Measurements from ENCODE around the gene NNT. TPM values are rescaled to one million over a fixed set of nuclear protein-coding genes. Genes with fewer than 3 reads are reported as not detected.

Gene NNT
- total and polyA plus RNA-seq, 10 of the 15 experiments (the other 5 are each of a cell fraction or from before 2014, with no cell fraction given), result 20.8 to 73.1 (median 51.9) TPM

GRCh38 chr5:43627028-43627427 is 24.0 kb downstream of the NNT start (continued):
- TF ChIP-seq EED (IDR thresholded peaks at IDR 0.05; ENCODE audit: low read depth), result no peak

- Histone ChIP-seq H3K27me3 (replicated peaks in 1 of 2; ENCODE audit: control insufficient read depth in 2 of 2, insufficient read depth in 2 of 2, low read length in 1 of 2) (no peaks in the 10 kb centered on the region), H4K20me1 (ENCODE audit: control insufficient read depth, insufficient read depth) (no peaks in the 10 kb centered on the region), H3K4me1 (ENCODE audit: control insufficient read depth, insufficient read depth, low read length) (no peaks in the 10 kb centered on the region), H3K27ac (ENCODE audit: control insufficient read depth, insufficient read depth) (no peak overlapping the region), H3K79me2 (ENCODE audit: control insufficient read depth, insufficient read depth, low read length) (no peaks in the 10 kb centered on the region), H3K4me2 (ENCODE audit: control insufficient read depth, insufficient read depth) (no peak overlapping the region), H2AFZ (ENCODE audit: control insufficient read depth, low read depth, low read length) (no peak overlapping the region), H3K36me3 (ENCODE audit: control insufficient read depth in 2 of 2, insufficient read depth in 2 of 2, low read length in 1 of 2) (peaks cover 4 to 19% of the 10 kb centered on the region in 2 experiments), H3K4me3 (no peak overlapping the region), H3K9ac (ENCODE audit: control insufficient read depth, insufficient read depth, low read length) (no peak overlapping the region), H3K9me3 (replicated peaks; ENCODE audit: control insufficient read depth, insufficient read depth, low read length) (no peaks in the 10 kb centered on the region)
- ChIA-PET RAD21 (ENCODE audit: unreplicated experiment) (interaction anchor here (0.6 to 2.0 kb wide), 9 partner anchors 19 to 1143 kb away, joined by 3 to 10 read pairs (median 4); partner anchors contain the start of gene NNT), CTCF (interaction anchor here (0.6 to 5.0 kb wide), 39 partner anchors 10 to 1142 kb away, joined by 3 to 53 read pairs (median 4); partner anchors contain the start of gene NNT), POLR2A (interaction anchor here (0.5 to 0.6 kb wide), 2 partner anchors 64 to 80 kb away, joined by 3 to 4 read pairs; no protein-coding TSS in a partner anchor), SMC1A (ENCODE audit: uncharacterized antibody, unreplicated experiment) (interaction anchor here (0.6 to 2.5 kb wide), 15 partner anchors 9 to 704 kb away, joined by 3 to 11 read pairs (median 4); no protein-coding TSS in a partner anchor)
- in situ Hi-C loops (cut with MboI), result no loop called here
- DNase-seq (ENCODE audit: low read depth, low spot score) (peak; percentile 33), ATAC-seq (peak; percentile 100), FAIRE-seq (peak; percentile 64)
- intact Hi-C loops (cut with micrococcal nuclease; ENCODE audit: unreplicated experiment), result no loop called here
- 74% methylated on average over 5 of the region's 5 CpGs for WGBS (ENCODE audit: insufficient coverage, insufficient replicate concordance, low lambda C conversion rate, missing lambda C conversion rate)
- BruUV-seq (replicated peaks), result no TSS peak
- TF ChIP-seq, protein P1, sequence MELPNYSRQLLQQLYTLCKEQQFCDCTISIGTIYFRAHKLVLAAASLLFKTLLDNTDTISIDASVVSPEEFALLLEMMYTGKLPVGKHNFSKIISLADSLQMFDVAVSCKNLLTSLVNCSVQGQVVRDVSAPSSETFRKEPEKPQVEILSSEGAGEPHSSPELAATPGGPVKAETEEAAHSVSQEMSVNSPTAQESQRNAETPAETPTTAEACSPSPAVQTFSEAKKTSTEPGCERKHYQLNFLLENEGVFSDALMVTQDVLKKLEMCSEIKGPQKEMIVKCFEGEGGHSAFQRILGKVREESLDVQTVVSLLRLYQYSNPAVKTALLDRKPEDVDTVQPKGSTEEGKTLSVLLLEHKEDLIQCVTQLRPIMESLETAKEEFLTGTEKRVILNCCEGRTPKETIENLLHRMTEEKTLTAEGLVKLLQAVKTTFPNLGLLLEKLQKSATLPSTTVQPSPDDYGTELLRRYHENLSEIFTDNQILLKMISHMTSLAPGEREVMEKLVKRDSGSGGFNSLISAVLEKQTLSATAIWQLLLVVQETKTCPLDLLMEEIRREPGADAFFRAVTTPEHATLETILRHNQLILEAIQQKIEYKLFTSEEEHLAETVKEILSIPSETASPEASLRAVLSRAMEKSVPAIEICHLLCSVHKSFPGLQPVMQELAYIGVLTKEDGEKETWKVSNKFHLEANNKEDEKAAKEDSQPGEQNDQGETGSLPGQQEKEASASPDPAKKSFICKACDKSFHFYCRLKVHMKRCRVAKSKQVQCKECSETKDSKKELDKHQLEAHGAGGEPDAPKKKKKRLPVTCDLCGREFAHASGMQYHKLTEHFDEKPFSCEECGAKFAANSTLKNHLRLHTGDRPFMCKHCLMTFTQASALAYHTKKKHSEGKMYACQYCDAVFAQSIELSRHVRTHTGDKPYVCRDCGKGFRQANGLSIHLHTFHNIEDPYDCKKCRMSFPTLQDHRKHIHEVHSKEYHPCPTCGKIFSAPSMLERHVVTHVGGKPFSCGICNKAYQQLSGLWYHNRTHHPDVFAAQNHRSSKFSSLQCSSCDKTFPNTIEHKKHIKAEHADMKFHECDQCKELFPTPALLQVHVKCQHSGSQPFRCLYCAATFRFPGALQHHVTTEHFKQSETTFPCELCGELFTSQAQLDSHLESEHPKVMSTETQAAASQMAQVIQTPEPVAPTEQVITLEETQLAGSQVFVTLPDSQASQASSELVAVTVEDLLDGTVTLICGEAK (IDR thresholded peaks at IDR 0.05; ENCODE audit: borderline replicate concordance), result no peak
- no peak for TF ChIP-seq CREM (IDR thresholded peaks at IDR 0.05; ENCODE audit: low read depth)
- no peak for TF ChIP-seq WRNIP1 (IDR thresholded peaks at IDR 0.05; ENCODE audit: borderline replicate concordance, low read depth, low read length)
- peak; percentile 36; the same call in 1 of the 2 replicates for TF ChIP-seq RAD21 (IDR thresholded peaks at IDR 0.05; ENCODE audit: insufficient read depth, low read depth, low read length)
- TF ChIP-seq, protein P2, sequence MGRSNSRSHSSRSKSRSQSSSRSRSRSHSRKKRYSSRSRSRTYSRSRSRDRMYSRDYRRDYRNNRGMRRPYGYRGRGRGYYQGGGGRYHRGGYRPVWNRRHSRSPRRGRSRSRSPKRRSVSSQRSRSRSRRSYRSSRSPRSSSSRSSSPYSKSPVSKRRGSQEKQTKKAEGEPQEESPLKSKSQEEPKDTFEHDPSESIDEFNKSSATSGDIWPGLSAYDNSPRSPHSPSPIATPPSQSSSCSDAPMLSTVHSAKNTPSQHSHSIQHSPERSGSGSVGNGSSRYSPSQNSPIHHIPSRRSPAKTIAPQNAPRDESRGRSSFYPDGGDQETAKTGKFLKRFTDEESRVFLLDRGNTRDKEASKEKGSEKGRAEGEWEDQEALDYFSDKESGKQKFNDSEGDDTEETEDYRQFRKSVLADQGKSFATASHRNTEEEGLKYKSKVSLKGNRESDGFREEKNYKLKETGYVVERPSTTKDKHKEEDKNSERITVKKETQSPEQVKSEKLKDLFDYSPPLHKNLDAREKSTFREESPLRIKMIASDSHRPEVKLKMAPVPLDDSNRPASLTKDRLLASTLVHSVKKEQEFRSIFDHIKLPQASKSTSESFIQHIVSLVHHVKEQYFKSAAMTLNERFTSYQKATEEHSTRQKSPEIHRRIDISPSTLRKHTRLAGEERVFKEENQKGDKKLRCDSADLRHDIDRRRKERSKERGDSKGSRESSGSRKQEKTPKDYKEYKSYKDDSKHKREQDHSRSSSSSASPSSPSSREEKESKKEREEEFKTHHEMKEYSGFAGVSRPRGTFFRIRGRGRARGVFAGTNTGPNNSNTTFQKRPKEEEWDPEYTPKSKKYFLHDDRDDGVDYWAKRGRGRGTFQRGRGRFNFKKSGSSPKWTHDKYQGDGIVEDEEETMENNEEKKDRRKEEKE (IDR thresholded peaks at IDR 0.05), result no peak
- no peak for TF ChIP-seq ZNF217 (IDR thresholded peaks at IDR 0.05)
- TF ChIP-seq, protein P3, sequence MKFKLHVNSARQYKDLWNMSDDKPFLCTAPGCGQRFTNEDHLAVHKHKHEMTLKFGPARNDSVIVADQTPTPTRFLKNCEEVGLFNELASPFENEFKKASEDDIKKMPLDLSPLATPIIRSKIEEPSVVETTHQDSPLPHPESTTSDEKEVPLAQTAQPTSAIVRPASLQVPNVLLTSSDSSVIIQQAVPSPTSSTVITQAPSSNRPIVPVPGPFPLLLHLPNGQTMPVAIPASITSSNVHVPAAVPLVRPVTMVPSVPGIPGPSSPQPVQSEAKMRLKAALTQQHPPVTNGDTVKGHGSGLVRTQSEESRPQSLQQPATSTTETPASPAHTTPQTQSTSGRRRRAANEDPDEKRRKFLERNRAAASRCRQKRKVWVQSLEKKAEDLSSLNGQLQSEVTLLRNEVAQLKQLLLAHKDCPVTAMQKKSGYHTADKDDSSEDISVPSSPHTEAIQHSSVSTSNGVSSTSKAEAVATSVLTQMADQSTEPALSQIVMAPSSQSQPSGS (IDR thresholded peaks at IDR 0.05; ENCODE audit: low read length), result no peak
- no peak for TF ChIP-seq POLR2A (IDR thresholded peaks at IDR 0.05; ENCODE audit: low read depth, low read length)
- TF ChIP-seq ZNF24 (IDR thresholded peaks at IDR 0.05), result no peak
- TF ChIP-seq NR2F1 (conservative IDR thresholded peaks at IDR 0.05), result peak; percentile 36; the same call in 1 of the 2 replicates
- no peak for TF ChIP-seq STAT3 (IDR thresholded peaks at IDR 0.05; ENCODE audit: low read depth, low read length)
- TF ChIP-seq SMC3 (IDR thresholded peaks at IDR 0.05; ENCODE audit: borderline replicate concordance, low read length), result peak; percentile 15; the same call in 1 of the 2 replicates
Measured at GRCh38 chr5:43631182-43631910, 28.4 kb downstream of the NNT start.

Measured in GM12878 (cell line).